ENCODE results near the gene SFMBT1. TPM values are rescaled to one million over a fixed set of nuclear protein-coding genes. Genes with fewer than 3 reads are reported as not detected.

The SFMBT1 gene
- total and polyA plus RNA-seq, 12 donors = 3.1 to 19.1 (median 16.3) TPM

DNA sequence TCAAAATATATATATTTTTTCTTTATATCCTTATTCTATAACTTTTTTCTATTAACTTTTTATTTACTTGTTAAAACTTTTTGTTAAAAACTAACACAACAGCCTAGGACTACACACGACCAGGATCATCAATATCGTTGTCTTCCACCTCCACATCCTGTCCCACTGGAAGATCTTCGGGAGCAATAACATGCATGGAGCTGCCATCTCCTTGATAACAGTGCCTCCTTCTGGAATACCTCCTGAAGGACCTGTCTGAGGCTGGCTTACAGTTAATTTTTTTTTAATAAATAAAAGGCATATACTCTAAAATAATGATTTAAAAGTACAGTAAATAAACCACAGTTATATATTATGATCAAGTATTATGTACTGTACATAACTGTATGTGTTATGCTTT, 58.9 kb downstream of the SFMBT1 start:
- H3K27ac ChIP-seq = no peak overlapping the region
- no peaks in the 10 kb centered on the region for H3K36me3 ChIP-seq
- no peaks in the 10 kb centered on the region for H3K9me3 ChIP-seq
- H3K4me1 ChIP-seq = peaks cover 0 to 23% (median 5%) of the 10 kb centered on the region in 9 donors
- 49 to 53% methylated on average over 3 of the region's 3 CpGs for WGBS, 2 donors
- intact Hi-C loops (cut with DNase I) = no loop called here
- TF ChIP-seq, protein P1, sequence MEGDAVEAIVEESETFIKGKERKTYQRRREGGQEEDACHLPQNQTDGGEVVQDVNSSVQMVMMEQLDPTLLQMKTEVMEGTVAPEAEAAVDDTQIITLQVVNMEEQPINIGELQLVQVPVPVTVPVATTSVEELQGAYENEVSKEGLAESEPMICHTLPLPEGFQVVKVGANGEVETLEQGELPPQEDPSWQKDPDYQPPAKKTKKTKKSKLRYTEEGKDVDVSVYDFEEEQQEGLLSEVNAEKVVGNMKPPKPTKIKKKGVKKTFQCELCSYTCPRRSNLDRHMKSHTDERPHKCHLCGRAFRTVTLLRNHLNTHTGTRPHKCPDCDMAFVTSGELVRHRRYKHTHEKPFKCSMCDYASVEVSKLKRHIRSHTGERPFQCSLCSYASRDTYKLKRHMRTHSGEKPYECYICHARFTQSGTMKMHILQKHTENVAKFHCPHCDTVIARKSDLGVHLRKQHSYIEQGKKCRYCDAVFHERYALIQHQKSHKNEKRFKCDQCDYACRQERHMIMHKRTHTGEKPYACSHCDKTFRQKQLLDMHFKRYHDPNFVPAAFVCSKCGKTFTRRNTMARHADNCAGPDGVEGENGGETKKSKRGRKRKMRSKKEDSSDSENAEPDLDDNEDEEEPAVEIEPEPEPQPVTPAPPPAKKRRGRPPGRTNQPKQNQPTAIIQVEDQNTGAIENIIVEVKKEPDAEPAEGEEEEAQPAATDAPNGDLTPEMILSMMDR (IDR thresholded peaks at IDR 0.05) = peak in 5 of 9 donors; percentile 13 to 36 (median 27)
- no peak overlapping the region for H3K4me3 ChIP-seq
- ATAC-seq (no peak), DNase-seq (no peak)
- no peaks in the 10 kb centered on the region for H3K27me3 ChIP-seq

DNA sequence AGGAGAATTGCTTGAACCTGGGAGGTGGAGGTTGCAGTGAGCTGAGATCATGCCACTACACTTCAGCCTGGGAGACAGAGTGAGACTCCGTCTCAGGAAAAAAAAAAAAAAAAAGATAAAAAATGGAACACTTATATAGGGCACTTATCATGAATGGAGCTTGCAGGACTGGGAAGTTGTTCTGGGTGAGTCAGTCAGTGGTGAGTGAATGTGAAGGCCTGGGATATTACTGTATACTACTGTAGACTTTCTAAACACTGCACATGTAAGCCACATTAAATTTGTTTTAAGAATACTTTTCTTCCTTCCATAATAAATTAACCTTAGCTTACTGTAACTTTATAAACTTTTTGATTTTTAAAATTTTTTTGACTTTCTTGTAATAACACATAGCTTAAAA, 59.8 kb downstream of the SFMBT1 start:
- TF ChIP-seq, protein P1 (IDR thresholded peaks at IDR 0.05) = no peak
- 50 to 71% methylated on average over 1 of the region's 1 CpG for WGBS, 2 donors
- no peak for DNase-seq
- intact Hi-C loops (cut with DNase I) = no loop called here
- no peak for ATAC-seq
- no peak overlapping the region for H3K27ac ChIP-seq
- peaks cover 0 to 23% (median 5%) of the 10 kb centered on the region in 9 donors for H3K4me1 ChIP-seq
- peaks cover 0 to 3% (median 0%) of the 10 kb centered on the region in 11 donors for H3K9me3 ChIP-seq
- no peaks in the 10 kb centered on the region for H3K36me3 ChIP-seq
- no peaks in the 10 kb centered on the region for H3K27me3 ChIP-seq
- H3K4me3 ChIP-seq = no peak overlapping the region

DNA sequence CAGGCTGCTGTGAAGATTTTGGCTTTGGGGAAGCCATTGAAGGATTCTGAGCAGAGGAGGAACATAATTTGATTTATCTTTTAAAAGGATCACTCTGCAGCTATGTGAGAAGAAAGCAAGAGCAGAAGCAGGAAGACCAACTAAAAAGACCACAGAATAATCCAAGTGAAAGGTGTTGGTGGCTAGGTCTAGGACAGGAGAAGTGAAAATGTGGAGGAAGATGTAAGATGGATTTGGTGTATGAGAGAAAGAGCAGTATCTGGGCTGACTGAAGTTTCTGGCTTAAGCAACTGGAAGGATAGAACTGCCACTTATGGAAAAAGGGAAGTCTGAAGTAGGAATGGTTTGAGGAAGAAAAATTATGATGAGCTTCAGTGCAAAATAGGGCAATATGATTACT, 62.0 kb downstream of the SFMBT1 start:
- H3K4me3 ChIP-seq = no peak overlapping the region
- DNase-seq = no peak
- intact Hi-C loops (cut with DNase I) = no loop called here
- H3K27me3 ChIP-seq = no peaks in the 10 kb centered on the region
- peak in 1 of 8 donors; percentile 20 for ATAC-seq
- H3K27ac ChIP-seq = peak overlapping the region in 1 of 10 donors; percentile 49
- H3K4me1 ChIP-seq = peaks cover 0 to 23% (median 0%) of the 10 kb centered on the region in 9 donors
- TF ChIP-seq, protein P1 (IDR thresholded peaks at IDR 0.05) = no peak
- no peaks in the 10 kb centered on the region for H3K36me3 ChIP-seq
- peaks cover 0 to 10% (median 0%) of the 10 kb centered on the region in 11 donors for H3K9me3 ChIP-seq

DNA sequence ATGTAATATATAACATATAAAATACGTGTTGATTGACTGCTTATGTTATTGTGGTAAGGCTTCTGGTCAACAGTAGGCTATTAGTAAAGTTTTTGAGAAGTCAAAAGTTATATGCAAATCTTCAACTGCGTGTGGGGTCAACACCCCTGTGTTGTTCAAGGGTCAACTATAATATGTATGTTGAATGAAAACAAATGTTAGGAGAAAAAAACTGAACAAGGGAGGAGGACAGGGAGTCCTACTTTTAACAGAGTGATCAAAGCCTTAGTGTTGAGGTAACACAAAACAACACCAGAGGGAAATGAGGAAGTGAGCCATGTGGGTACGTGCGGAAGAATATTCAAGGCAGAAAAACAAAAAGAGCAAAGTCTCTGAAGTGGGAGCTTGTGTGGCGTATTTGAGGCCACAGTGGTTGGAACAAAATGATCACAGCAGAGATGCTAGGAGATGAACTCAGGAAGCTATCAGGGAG, 62.5 kb downstream of the SFMBT1 start:
- Histone ChIP-seq H3K27me3 (no peaks in the 10 kb centered on the region), H3K36me3 (no peaks in the 10 kb centered on the region), H3K9me3 (peaks cover 0 to 10% (median 0%) of the 10 kb centered on the region in 11 donors), H3K4me3 (no peak overlapping the region), H3K27ac (peak overlapping the region in 1 of 10 donors; percentile 49), H3K4me1 (peaks cover 0 to 23% (median 2%) of the 10 kb centered on the region in 9 donors)
- peak in 1 of 8 donors; percentile 61 for ATAC-seq
- TF ChIP-seq, protein P1 (IDR thresholded peaks at IDR 0.05) = no peak
- WGBS, 2 donors = 85 to 91% methylated on average over 5 of the region's 5 CpGs
- intact Hi-C loops (cut with DNase I) = no loop called here
- no peak for DNase-seq

All from heart right ventricle (tissue), 16 donors.